ENCODE results near the gene ACVRL1. TPM values are rescaled to one million over a fixed set of nuclear protein-coding genes. Genes with fewer than 3 reads are reported as not detected.
A peak's percentile ranks its signal among the peaks of the same experiment; 100 is the strongest.

ACVRL1 gene
- total and polyA plus RNA-seq, 9 of the 15 experiments (the other 6 are each of a cell fraction or from before 2014, with no cell fraction given): 0.07 to 1.4 (median 0.30) TPM

- no peak for TF ChIP-seq POLR3A (IDR thresholded peaks at IDR 0.05; ENCODE audit: borderline replicate concordance, extremely low read depth, insufficient read depth, insufficient read length)
- TF ChIP-seq HBP1 (CRISPR knock-in tag; IDR thresholded peaks at IDR 0.05): no peak
- no peak for TF ChIP-seq SMAD1 (IDR thresholded peaks at IDR 0.05; ENCODE audit: low read depth, low read length, partially characterized antibody)
- TF ChIP-seq ZFX (CRISPR knock-in tag; IDR thresholded peaks at IDR 0.05): peak; percentile 29; the same call in 1 of the 2 replicates
- TF ChIP-seq NFIX (CRISPR knock-in tag; IDR thresholded peaks at IDR 0.05; ENCODE audit: low read depth): no peak
- TF ChIP-seq ESRRB (CRISPR knock-in tag; IDR thresholded peaks at IDR 0.05; ENCODE audit: borderline replicate concordance): no peak
- TF ChIP-seq RERE (CRISPR knock-in tag; IDR thresholded peaks at IDR 0.05; ENCODE audit: borderline replicate concordance): no peak
- no peak for TF ChIP-seq TRIM25 (IDR thresholded peaks at IDR 0.05; ENCODE audit: borderline replicate concordance)
- TF ChIP-seq ATF7 (IDR thresholded peaks at IDR 0.05): peak; percentile 27; the same call in 1 of the 2 replicates
- no peak for TF ChIP-seq MCM5 (IDR thresholded peaks at IDR 0.05; ENCODE audit: low read depth)
- TF ChIP-seq ZNF280B (CRISPR knock-in tag; IDR thresholded peaks at IDR 0.05): no peak
- TF ChIP-seq YBX1 (IDR thresholded peaks at IDR 0.05): no peak
- TF ChIP-seq ZZZ3 (IDR thresholded peaks at IDR 0.05): no peak
- peak; percentile 81; the same call in 1 of the 2 replicates for TF ChIP-seq SPI1 (IDR thresholded peaks at IDR 0.05; ENCODE audit: borderline replicate concordance, low read depth, low read length)
- no peak for TF ChIP-seq EHMT2 (IDR thresholded peaks at IDR 0.05)
These were observed 4.7 kb downstream of the ACVRL1 start (continued) for GRCh38 chr12:51911788-51912711.
